ENCODE measurements around the gene TMEM19.

- no peak for TF ChIP-seq CTCF (IDR thresholded peaks at IDR 0.05; ENCODE audit: insufficient read depth, low read length, poor library complexity, severe bottlenecking)
- TF ChIP-seq EZH2phosphoT487 (conservative IDR thresholded peaks at IDR 0.05; ENCODE audit: low read length), result no peak
Measured at GRCh38 chr12:71749666-71750065, 63.8 kb downstream of the TMEM19 start.

All from SU-DHL-6 (cell line).